GOT3 (cell line): ENCODE results near the gene SLC22A17.

Experiments
- DNase-seq: peaks from one replicate; lab custom pipeline; 2025; ENCODE audit warnings: mixed read lengths; lab: John Stamatoyannopoulos, UW

Gene SLC22A17

GRCh38 chr14:23361763-23362162, 9.1 kb upstream of the SLC22A17 start:
- no peak for DNase-seq

GRCh38 chr14:23361320-23361719, 8.6 kb upstream of the SLC22A17 start:
- no peak for DNase-seq

GRCh38 chr14:23360496-23360895, 7.8 kb upstream of the SLC22A17 start:
- DNase-seq, result no peak

- no peak for DNase-seq
Observed at GRCh38 chr14:23359722-23360447, 7.2 kb upstream of the SLC22A17 start.

GRCh38 chr14:23359167-23359626, 6.5 kb upstream of the SLC22A17 start:
- DNase-seq, result no peak

- no peak for DNase-seq
Observed at GRCh38 chr14:23358553-23359166, 6.0 kb upstream of the SLC22A17 start.

GRCh38 chr14:23358042-23358441, 5.4 kb upstream of the SLC22A17 start:
- DNase-seq, result no peak

GRCh38 chr14:23357261-23357660, 4.6 kb upstream of the SLC22A17 start:
- no peak for DNase-seq

GRCh38 chr14:23356662-23357061, 4.0 kb upstream of the SLC22A17 start:
- no peak for DNase-seq

GRCh38 chr14:23355871-23356435, 3.3 kb upstream of the SLC22A17 start:
- DNase-seq, result no peak

- no peak for DNase-seq
Observed at GRCh38 chr14:23354990-23355389, 2.3 kb upstream of the SLC22A17 start.

GRCh38 chr14:23353433-23353780, 720 bp upstream of the SLC22A17 start:
- no peak for DNase-seq

- no peak for DNase-seq
Observed at GRCh38 chr14:23351681-23352505, 794 bp downstream of the SLC22A17 start.

- no peak for DNase-seq
Observed at GRCh38 chr14:23349156-23349845, 3.4 kb downstream of the SLC22A17 start.

GRCh38 chr14:23348297-23348655, 4.4 kb downstream of the SLC22A17 start:
- DNase-seq, result no peak

GRCh38 chr14:23347406-23348296, 5.0 kb downstream of the SLC22A17 start:
- DNase-seq, result no peak

- no peak for DNase-seq
Observed at GRCh38 chr14:23346693-23347405, 5.8 kb downstream of the SLC22A17 start.

GRCh38 chr14:23345987-23346692, 6.5 kb downstream of the SLC22A17 start:
- no peak for DNase-seq

- no peak for DNase-seq
Observed at GRCh38 chr14:23344481-23344880, 8.2 kb downstream of the SLC22A17 start.
